SU-DHL-6 (cell line): ENCODE measurements around the gene PRAC2.

Experiments used
- H2AFZ ChIP-seq: fragments of 200-600 bp; sonication (generic); 2 replicates; pipeline ENCODE4 v1.6.1; 2014; ENCODE audit warnings: low read depth, mild to moderate bottlenecking, moderate library complexity, mixed read lengths, antibody characterized with exemption, low read length; ENCODE audit not compliant: severe bottlenecking
- H3F3A ChIP-seq: fragments of 200-600 bp; shearing (Covaris generic); 2 replicates; pipeline ENCODE4 v1.6.0; 2016; ENCODE audit warnings: antibody characterized with exemption, mild to moderate bottlenecking; ENCODE audit not compliant: insufficient read depth
- H3K27ac ChIP-seq: fragments of 200-600 bp; sonication (generic); 2 replicates; pipeline ENCODE4 v1.5.1; 2016; ENCODE audit warnings: low read depth, mild to moderate bottlenecking, low read length, moderate library complexity, mixed read lengths
- H3K27me3 ChIP-seq: fragments of 200-600 bp; sonication (generic), shearing (Covaris generic); 2 replicates; pipeline ENCODE4 v1.6.0; 2014; ENCODE audit warnings: mild to moderate bottlenecking, low read length
- H3K36me3 ChIP-seq: fragments of 200-600 bp; sonication (generic); 2 replicates; pipeline ENCODE4 v1.6.1; 2014; ENCODE audit warnings: mild to moderate bottlenecking, low read length, mixed read lengths
- H3K4me2 ChIP-seq: fragments of 300-600, 200-600 bp; shearing (Covaris generic), sonication (generic); 2 replicates; pipeline ENCODE4 v1.6.0; 2014; ENCODE audit warnings: low read length, low read depth, mild to moderate bottlenecking; ENCODE audit not compliant: poor library complexity, severe bottlenecking
- H3K4me3 ChIP-seq: fragments of 200-600 bp; sonication (generic); 2 replicates; pipeline ENCODE4 v1.5.1; 2014; ENCODE audit warnings: antibody characterized with exemption, low read length, mild to moderate bottlenecking, mixed read lengths; ENCODE audit not compliant: insufficient read depth, poor library complexity, severe bottlenecking
- H3K79me2 ChIP-seq: fragments of 200-600 bp; sonication (generic); 2 replicates; pipeline ENCODE4 v1.6.1; 2014; ENCODE audit warnings: mild to moderate bottlenecking, low read length, moderate library complexity; ENCODE audit not compliant: insufficient read depth
- H3K9ac ChIP-seq: fragments of 200-600 bp; sonication (generic); 2 replicates; pipeline ENCODE4 v1.7.0; 2014; ENCODE audit warnings: mild to moderate bottlenecking, low read length
- H3K9me2 ChIP-seq: fragments of 200-600 bp; sonication (generic); replicated peaks from 2 replicates; pipeline ENCODE4 v1.6.1; 2014; ENCODE audit warnings: low read length; ENCODE audit not compliant: insufficient read depth
- H3K9me3 ChIP-seq: fragments of 200-600 bp; sonication (generic); 2 replicates; pipeline ENCODE4 v1.6.1; 2014; ENCODE audit warnings: low read length, mixed read lengths; ENCODE audit not compliant: insufficient read depth
- H4K20me1 ChIP-seq: fragments of 200-600 bp; sonication (generic); 2 replicates; pipeline ENCODE4 v1.6.1; 2014; ENCODE audit warnings: low read depth, mild to moderate bottlenecking, antibody characterized with exemption, low read length, moderate library complexity, mixed read lengths
- CTCF ChIP-seq: fragments of 200-600 bp; sonication (generic); IDR thresholded peaks from one replicate; pipeline ENCODE4 v1.5.1; 2017; ENCODE audit warnings: antibody characterized with exemption, mild to moderate bottlenecking, low read length, moderate library complexity; ENCODE audit not compliant: insufficient read depth, poor library complexity, severe bottlenecking
- EZH2phosphoT487 ChIP-seq: fragments of 200-600 bp; sonication (generic), shearing (Covaris generic); conservative IDR thresholded peaks from 2 replicates; pipeline ENCODE4 v1.6.1; 2018; ENCODE audit warnings: mild to moderate bottlenecking, antibody characterized with exemption, low read length, moderate library complexity, mixed read lengths

PRAC2 gene

GRCh38 chr17:48756830-48757251, 33.9 kb downstream of the PRAC2 start:
- H3K9me2 ChIP-seq: no peaks in the 10 kb centered on the region
- TF ChIP-seq CTCF (no peak), EZH2phosphoT487 (no peak)
- H3K4me3 ChIP-seq: no peak overlapping the region
- no peaks in the 10 kb centered on the region for H3K27me3 ChIP-seq
- no peak overlapping the region for H3K4me2 ChIP-seq
- no peaks in the 10 kb centered on the region for H3K9me3 ChIP-seq
- no peak overlapping the region for H3K9ac ChIP-seq
- no peak overlapping the region for H3K27ac ChIP-seq
- no peaks in the 10 kb centered on the region for H3K79me2 ChIP-seq
- H3F3A ChIP-seq: no peaks in the 10 kb centered on the region
- H4K20me1 ChIP-seq: no peaks in the 10 kb centered on the region
- no peaks in the 10 kb centered on the region for H3K36me3 ChIP-seq
- H2AFZ ChIP-seq: no peak overlapping the region

- Histone ChIP-seq H3K27ac (no peak overlapping the region), H3K9ac (no peak overlapping the region), H3K27me3 (no peaks in the 10 kb centered on the region), H4K20me1 (no peaks in the 10 kb centered on the region), H3K36me3 (no peaks in the 10 kb centered on the region), H3K9me2 (no peaks in the 10 kb centered on the region), H3F3A (no peaks in the 10 kb centered on the region), H3K79me2 (no peaks in the 10 kb centered on the region), H3K9me3 (no peaks in the 10 kb centered on the region), H3K4me3 (no peak overlapping the region), H3K4me2 (no peak overlapping the region), H2AFZ (no peak overlapping the region)
- TF ChIP-seq CTCF (no peak), EZH2phosphoT487 (no peak)
Observed at GRCh38 chr17:48757524-48757961, 34.6 kb downstream of the PRAC2 start.

GRCh38 chr17:48759288-48759687, 36.3 kb downstream of the PRAC2 start:
- no peaks in the 10 kb centered on the region for H3F3A ChIP-seq
- H3K4me3 ChIP-seq: no peak overlapping the region
- H3K79me2 ChIP-seq: no peaks in the 10 kb centered on the region
- H4K20me1 ChIP-seq: no peaks in the 10 kb centered on the region
- H3K36me3 ChIP-seq: no peaks in the 10 kb centered on the region
- no peak overlapping the region for H3K27ac ChIP-seq
- H3K27me3 ChIP-seq: no peaks in the 10 kb centered on the region
- no peaks in the 10 kb centered on the region for H3K9me3 ChIP-seq
- no peak overlapping the region for H3K9ac ChIP-seq
- no peaks in the 10 kb centered on the region for H3K9me2 ChIP-seq
- no peak for TF ChIP-seq EZH2phosphoT487
- TF ChIP-seq CTCF: no peak
- no peak overlapping the region for H2AFZ ChIP-seq
- no peak overlapping the region for H3K4me2 ChIP-seq

DNA sequence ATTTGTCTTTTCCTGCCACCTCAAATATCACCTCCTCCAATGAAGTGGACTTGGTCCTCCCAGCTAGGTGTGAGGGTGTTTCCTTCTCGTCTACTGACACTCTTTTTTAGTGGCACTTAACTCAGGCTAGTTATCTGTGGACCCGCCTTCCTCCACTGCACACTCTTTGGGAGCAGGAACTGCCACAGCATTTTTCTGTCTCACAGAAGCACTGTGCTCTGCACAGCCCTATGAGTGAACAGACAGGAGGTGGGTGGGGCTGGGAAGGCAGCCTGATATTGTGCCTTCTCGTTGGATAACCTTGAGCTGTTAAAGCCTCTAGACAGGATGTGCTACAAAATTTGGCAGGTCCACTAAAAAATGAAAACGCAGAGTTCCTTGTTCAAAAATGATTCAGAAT, 37.4 kb downstream of the PRAC2 start:
- H3K9ac ChIP-seq: no peak overlapping the region
- no peaks in the 10 kb centered on the region for H4K20me1 ChIP-seq
- no peak overlapping the region for H3K4me2 ChIP-seq
- H3K9me2 ChIP-seq: no peaks in the 10 kb centered on the region
- no peak overlapping the region for H3K27ac ChIP-seq
- H3K36me3 ChIP-seq: no peaks in the 10 kb centered on the region
- H3K4me3 ChIP-seq: no peak overlapping the region
- TF ChIP-seq EZH2phosphoT487 (no peak), CTCF (no peak)
- no peaks in the 10 kb centered on the region for H3F3A ChIP-seq
- H3K79me2 ChIP-seq: no peaks in the 10 kb centered on the region
- no peaks in the 10 kb centered on the region for H3K9me3 ChIP-seq
- no peak overlapping the region for H2AFZ ChIP-seq
- no peaks in the 10 kb centered on the region for H3K27me3 ChIP-seq
